DMS79 (cell line): ENCODE results near the gene CD244.
A peak's percentile ranks its signal among the peaks of the same experiment; 100 is the strongest.

Source experiments
- DNase-seq: peaks from one replicate; lab custom pipeline; 2025; lab: John Stamatoyannopoulos, UW

CD244 gene

GRCh38 chr1:160846281-160846680, 16.4 kb downstream of the CD244 start:
- no peak for DNase-seq

- DNase-seq: no peak
These were observed 18.0 kb downstream of the CD244 start for GRCh38 chr1:160844447-160845232.

DNA sequence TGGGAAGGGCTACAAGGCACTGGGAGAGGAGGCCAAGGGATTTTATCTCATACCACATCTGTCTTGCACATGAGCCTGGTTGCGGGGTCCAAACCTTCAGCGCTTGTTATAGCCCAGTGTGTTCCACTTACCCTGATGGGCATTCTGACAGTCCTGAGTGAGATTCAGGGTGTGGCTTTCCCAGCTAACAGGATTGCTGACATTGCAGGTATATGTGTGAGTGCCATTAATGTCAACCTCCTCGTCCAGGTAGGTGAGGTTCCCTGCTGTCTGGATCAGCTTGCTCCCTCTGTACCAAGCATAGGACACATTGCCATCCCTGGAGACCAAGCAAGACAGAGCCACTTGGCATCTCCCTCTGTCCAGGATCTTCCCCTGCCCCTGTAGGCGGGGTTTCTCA, 21.6 kb downstream of the CD244 start:
- DNase-seq: no peak

- no peak for DNase-seq
These were observed 22.9 kb downstream of the CD244 start for GRCh38 chr1:160839746-160840145.

- no peak for DNase-seq
These were observed 23.8 kb downstream of the CD244 start for GRCh38 chr1:160838888-160839287.

DNA sequence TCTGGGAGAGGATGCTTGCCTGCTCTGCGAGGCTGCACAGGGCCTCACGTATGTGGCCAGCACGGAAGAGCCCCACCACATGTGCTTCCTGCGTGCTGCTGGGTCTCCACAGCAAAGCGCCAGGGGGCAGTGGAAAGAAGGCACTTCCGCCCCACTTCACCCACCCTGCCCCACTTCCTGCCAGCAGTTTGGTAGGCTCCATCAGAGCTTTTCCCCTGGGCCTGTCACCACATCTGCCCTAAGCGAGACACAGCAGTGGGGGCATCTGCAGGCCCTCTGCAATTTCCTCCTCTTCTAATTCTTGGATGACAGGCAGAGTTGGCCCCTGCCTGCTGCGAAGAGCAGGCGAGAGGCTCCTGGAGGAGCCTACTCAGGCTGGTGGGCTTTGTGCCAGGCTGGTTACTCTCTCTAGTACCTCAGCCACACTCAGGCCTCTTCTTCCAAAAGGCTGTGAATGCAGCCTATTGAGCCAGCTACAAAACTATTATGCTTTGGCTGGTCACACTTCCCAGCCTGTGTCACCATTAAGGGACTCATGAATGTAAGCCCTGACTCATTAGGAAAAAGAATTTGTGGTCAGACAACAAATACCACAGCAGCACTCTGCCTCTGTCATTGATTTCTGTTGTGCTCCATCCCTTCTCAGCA, 25.0 kb downstream of the CD244 start:
- DNase-seq: peak; percentile 23

- DNase-seq: no peak
These were observed 25.6 kb downstream of the CD244 start for GRCh38 chr1:160836981-160837557.

DNA sequence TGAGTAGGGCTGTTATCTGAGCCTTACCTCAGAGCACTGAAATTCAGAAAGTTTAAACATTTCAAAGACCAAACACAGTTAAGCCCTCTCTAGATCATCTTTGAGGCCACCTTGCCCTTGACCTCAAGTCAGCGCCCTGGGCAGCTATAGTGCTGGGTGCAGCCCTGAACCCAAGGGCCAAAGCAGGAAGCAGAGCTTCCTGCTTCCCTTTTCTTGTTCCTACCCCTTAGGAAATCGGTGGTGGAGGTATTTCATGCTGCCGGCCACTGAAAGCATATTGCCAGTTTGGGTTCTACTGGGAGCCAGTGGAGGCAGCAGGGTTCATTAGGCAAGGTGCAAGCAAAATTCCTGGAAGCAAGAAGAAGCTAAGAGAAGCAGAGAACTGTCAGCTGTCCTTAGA, 26.1 kb downstream of the CD244 start:
- no peak for DNase-seq

DNA sequence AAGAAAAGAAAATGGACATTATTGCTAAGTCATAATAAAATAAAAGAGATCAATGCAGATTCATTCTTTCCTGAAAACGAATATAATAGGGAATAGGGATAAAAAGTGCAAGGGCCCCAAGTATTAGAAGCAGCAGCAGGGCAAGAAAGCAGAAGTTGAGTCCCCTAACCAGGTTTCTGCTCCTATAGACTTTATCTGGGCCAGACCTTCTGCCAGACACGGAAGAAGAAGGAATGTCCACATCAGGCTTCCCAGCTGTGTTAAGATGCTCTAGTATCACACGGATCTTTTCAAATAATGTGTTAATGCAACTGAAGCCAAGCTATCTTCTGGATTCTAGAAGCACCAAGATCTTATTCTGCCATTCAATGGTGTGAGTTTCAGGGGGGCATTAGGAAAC, 26.9 kb downstream of the CD244 start:
- no peak for DNase-seq

DNA sequence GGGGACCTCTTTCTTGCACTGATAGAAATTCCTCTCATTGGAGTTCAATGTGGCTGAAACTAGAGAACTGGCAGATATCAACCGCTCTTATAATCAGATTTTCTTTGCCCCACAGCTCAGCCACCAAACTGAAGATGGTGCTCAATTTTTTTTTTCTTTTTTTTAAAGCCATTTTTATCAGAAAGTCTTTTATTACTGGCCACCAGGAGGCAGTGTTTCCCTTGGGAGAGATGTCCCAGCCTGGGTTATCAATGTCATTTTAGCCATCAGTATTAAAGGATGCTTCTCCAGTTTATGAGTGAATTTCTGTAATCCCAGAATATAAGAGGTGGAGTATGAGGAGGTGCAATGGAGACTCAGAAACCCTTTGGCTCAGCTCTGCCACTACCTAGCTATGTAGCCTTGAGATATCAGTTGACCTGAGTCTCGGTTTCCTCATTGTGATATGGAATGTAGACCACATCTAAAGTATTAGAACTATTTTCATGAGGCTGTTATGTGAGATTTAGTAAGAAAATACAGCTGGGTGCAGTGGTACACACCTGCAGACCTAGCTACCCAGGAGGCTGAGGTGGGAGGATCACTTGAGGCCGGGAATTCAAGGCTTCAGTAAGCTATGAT, 27.6 kb downstream of the CD244 start:
- no peak for DNase-seq

GRCh38 chr1:160830321-160831153, 32.1 kb downstream of the CD244 start:
- no peak for DNase-seq

DNA sequence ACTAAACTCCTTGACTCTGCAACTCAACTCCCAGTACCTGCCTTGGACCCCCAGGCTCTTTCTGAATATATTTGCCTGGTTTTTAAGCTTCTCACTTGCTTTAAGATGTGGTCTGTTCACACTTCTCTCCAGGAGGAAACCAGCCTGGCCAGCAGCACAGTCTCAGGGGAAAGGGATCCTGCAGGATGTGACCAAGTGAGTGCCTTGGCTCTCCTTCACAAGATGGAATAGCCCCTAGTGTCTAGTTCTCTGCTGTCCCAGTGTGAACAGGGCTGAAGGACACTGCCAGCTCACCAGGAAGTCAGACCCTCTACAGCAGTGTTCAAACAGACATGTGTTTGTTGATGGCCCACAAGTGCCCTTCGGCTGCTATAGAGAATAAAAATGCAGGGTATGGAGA, 32.9 kb downstream of the CD244 start:
- DNase-seq: no peak

GRCh38 chr1:160827418-160827817, 35.3 kb downstream of the CD244 start:
- DNase-seq: no peak

DNA sequence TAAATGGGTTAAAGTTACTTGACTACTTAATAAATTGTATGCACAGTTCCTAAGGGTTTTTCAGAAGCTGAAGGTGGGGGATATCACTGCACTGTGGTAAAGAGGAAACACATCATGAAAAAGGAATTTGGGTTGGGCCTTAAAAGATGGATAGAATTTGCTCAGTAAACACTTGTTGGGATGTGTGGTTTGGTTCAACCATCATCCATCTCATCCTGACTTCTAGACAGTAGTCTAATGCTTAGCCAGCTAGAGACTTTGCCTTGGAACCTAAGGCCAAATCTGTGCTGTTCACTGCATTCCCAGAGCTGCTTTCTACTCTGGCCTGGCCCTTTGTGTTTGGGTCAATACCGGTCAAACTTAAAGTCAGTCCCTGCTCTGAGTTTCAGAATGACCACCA, 36.1 kb downstream of the CD244 start:
- no peak for DNase-seq

GRCh38 chr1:160823296-160823695, 39.4 kb downstream of the CD244 start:
- no peak for DNase-seq

- no peak for DNase-seq
These were observed 41.1 kb downstream of the CD244 start for GRCh38 chr1:160821627-160822026.

DNA sequence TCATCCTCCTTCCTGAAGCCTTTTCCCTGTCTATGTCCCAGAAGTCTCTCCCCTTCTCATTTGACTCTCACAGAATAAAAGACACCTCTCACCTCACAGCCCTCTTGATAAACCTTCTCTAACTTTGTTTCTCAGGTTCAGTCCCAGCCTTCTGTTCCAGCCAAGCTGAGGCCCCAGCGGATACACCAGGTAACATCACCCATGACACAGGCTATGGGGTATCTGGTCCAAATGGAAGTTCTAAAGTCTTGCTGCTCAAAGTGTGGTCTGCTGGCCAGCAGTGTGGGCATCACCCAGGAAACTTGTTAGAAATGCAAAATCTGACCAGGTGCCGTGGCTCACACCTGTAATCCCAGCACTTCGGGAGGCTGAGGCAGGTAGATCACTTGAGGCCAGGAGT, 43.5 kb downstream of the CD244 start:
- DNase-seq: no peak

GRCh38 chr1:160818207-160818937, 44.3 kb downstream of the CD244 start:
- no peak for DNase-seq

GRCh38 chr1:160814856-160815255, 47.8 kb downstream of the CD244 start:
- DNase-seq: no peak

DNA sequence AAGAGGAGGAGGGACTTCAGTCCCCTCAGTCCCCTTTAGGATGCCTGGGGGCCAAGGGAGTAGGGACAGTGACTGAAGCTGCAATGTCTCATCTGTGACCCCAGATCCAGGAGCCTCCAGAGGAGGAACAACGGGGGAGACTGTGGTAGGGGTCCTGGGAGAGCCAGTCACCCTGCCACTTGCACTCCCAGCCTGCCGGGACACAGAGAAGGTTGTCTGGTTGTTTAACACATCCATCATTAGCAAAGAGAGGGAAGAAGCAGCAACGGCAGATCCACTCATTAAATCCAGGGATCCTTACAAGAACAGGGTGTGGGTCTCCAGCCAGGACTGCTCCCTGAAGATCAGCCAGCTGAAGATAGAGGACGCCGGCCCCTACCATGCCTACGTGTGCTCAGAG, 48.4 kb downstream of the CD244 start:
- DNase-seq: no peak

GRCh38 chr1:160813215-160813614, 49.5 kb downstream of the CD244 start:
- DNase-seq: no peak
